Upper lobe of left lung (tissue), 4 donors: ENCODE measurements around the gene GPR176.

Source experiments
- POLR2AphosphoS5 ChIP-seq, 2 donors: sonication (generic); formaldehyde crosslinking; IDR thresholded peaks; one replicate each; pipeline ENCODE4 v1.5.1; 2017; ENCODE audit warnings: antibody characterized with exemption in 2 of 2
- TF ChIP-seq, protein P1 (sequence below), 6 experiments: fragments of 450-650 bp in 4 of 6; fragments of 200-600 bp in 2 of 6; sonication (generic) in 2 of 6; IDR thresholded peaks; one replicate each; pipeline ENCODE4 v1.5.1; 2016 to 2019; ENCODE audit warnings: antibody characterized with exemption in 6 of 6

GRCh38 chr15:39786447-39787056 is 133.5 kb downstream of the GPR176 start:
- TF ChIP-seq, protein P1, sequence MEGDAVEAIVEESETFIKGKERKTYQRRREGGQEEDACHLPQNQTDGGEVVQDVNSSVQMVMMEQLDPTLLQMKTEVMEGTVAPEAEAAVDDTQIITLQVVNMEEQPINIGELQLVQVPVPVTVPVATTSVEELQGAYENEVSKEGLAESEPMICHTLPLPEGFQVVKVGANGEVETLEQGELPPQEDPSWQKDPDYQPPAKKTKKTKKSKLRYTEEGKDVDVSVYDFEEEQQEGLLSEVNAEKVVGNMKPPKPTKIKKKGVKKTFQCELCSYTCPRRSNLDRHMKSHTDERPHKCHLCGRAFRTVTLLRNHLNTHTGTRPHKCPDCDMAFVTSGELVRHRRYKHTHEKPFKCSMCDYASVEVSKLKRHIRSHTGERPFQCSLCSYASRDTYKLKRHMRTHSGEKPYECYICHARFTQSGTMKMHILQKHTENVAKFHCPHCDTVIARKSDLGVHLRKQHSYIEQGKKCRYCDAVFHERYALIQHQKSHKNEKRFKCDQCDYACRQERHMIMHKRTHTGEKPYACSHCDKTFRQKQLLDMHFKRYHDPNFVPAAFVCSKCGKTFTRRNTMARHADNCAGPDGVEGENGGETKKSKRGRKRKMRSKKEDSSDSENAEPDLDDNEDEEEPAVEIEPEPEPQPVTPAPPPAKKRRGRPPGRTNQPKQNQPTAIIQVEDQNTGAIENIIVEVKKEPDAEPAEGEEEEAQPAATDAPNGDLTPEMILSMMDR (IDR thresholded peaks at IDR 0.05) = peak; percentile 20 to 57 (median 53)
- no peak for TF ChIP-seq POLR2AphosphoS5 (IDR thresholded peaks at IDR 0.05)
